Parathyroid adenoma (tissue), 2 donors: ENCODE measurements around the gene ZNF462.

Experiments
- H2AFZ ChIP-seq: fragments of 300-600 bp; sonication (generic); one replicate; pipeline ENCODE4 v1.7.0; 2017; ENCODE audit warnings: antibody characterized with exemption, mild to moderate bottlenecking
- H3K27ac ChIP-seq: fragments of 300-600 bp; sonication (generic); one replicate; pipeline ENCODE4 v1.7.0; 2017
- H3K27me3 ChIP-seq: fragments of 300-600 bp; sonication (generic); one replicate; pipeline ENCODE4 v1.7.0; 2017; ENCODE audit warnings: low read length; ENCODE audit not compliant: control insufficient read depth, insufficient read depth
- H3K36me3 ChIP-seq: fragments of 300-600 bp; sonication (generic); one replicate; pipeline ENCODE4 v1.7.0; 2017; ENCODE audit warnings: low read length; ENCODE audit not compliant: control insufficient read depth, insufficient read depth
- H3K4me1 ChIP-seq: fragments of 300-600 bp; sonication (generic); one replicate; pipeline ENCODE4 v1.7.0; 2017; ENCODE audit warnings: control low read depth
- H3K4me2 ChIP-seq: fragments of 300-600 bp; sonication (generic); one replicate; pipeline ENCODE4 v1.7.0; 2017; ENCODE audit warnings: low read length
- H3K4me3 ChIP-seq: fragments of 300-600 bp; sonication (generic); one replicate; pipeline ENCODE4 v1.7.0; 2017; ENCODE audit warnings: low read depth, low read length
- H3K79me2 ChIP-seq: fragments of 300-600 bp; sonication (generic); one replicate; pipeline ENCODE4 v1.7.0; 2017; ENCODE audit warnings: control low read depth
- H3K9ac ChIP-seq: fragments of 300-600 bp; sonication (generic); one replicate; pipeline ENCODE4 v1.7.0; 2017; ENCODE audit warnings: mild to moderate bottlenecking
- H3K9me3 ChIP-seq: fragments of 300-600 bp; sonication (generic); one replicate; pipeline ENCODE4 v1.7.0; 2017; ENCODE audit warnings: low read length; ENCODE audit not compliant: control insufficient read depth
- CTCF ChIP-seq: fragments of 300-600 bp; sonication (generic); IDR thresholded peaks from one replicate; pipeline ENCODE4 v1.7.0; 2017; ENCODE audit warnings: antibody characterized with exemption, mild to moderate bottlenecking
- donor health status: primary hyperparathyroidism.

The ZNF462 gene

DNA sequence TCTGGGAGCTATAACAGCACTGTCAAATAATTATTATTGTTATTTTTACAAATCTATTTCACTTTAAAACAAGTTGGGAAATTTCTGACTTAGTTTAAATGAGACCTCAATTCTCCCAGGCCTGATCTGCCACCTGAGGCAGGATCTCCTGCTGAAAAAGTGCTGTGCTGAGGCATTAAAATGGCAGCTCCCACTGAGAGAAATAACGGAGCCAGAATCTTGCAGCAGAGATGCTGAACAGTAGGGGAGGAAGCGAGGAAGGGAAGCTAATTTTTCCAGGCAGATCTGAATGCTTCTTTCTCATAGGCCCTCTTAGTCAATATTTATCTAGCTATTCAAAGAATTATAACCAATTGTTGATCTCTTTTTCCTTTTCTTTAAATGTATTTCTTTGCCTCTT is 196.3 kb downstream of the ZNF462 start:
- H3K4me3 ChIP-seq = no peak overlapping the region
- no peak overlapping the region for H3K9ac ChIP-seq
- no peak for TF ChIP-seq CTCF
- no peaks in the 10 kb centered on the region for H3K27me3 ChIP-seq
- H3K27ac ChIP-seq = no peak overlapping the region
- no peaks in the 10 kb centered on the region for H3K36me3 ChIP-seq
- H3K4me1 ChIP-seq = no peaks in the 10 kb centered on the region
- H2AFZ ChIP-seq = no peak overlapping the region
- no peak overlapping the region for H3K4me2 ChIP-seq
- no peaks in the 10 kb centered on the region for H3K9me3 ChIP-seq
- no peaks in the 10 kb centered on the region for H3K79me2 ChIP-seq

- H3K27me3 ChIP-seq = no peaks in the 10 kb centered on the region
These were observed 197.1 kb downstream of the ZNF462 start for GRCh38 chr9:107060062-107060461.

More at GRCh38 chr9:107060062-107060461, 197.1 kb downstream of the ZNF462 start:
- Histone ChIP-seq H3K27ac (no peak overlapping the region), H3K4me1 (no peaks in the 10 kb centered on the region), H3K9ac (no peak overlapping the region), H3K9me3 (no peaks in the 10 kb centered on the region), H3K4me3 (no peak overlapping the region), H3K79me2 (no peaks in the 10 kb centered on the region), H3K36me3 (no peaks in the 10 kb centered on the region), H3K4me2 (no peak overlapping the region), H2AFZ (no peak overlapping the region)
- no peak for TF ChIP-seq CTCF
